ENCODE measurements around the gene CRISPLD2.

CRISPLD2 gene

GRCh38 chr16:84838383-84838948 is 18.7 kb downstream of the CRISPLD2 start:
- Histone ChIP-seq H3K4me3 (ENCODE audit: insufficient read depth, low read depth, low read length) (no peak overlapping the region), H3K27ac (ENCODE audit: insufficient read depth, low read depth, low read length, poor library complexity, severe bottlenecking) (no peak overlapping the region), H3K9me3 (ENCODE audit: control insufficient read depth, low read length) (no peaks in the 10 kb centered on the region), H3K4me1 (ENCODE audit: control insufficient read depth, insufficient read depth, low read length) (peaks cover 18% of the 10 kb centered on the region), H3K36me3 (ENCODE audit: control insufficient read depth, insufficient read depth, low read length) (no peaks in the 10 kb centered on the region), H3K27me3 (ENCODE audit: control insufficient read depth, insufficient read depth, low read length, poor library complexity, severe bottlenecking) (peaks cover 28% of the 10 kb centered on the region)
- 89% methylated on average over 19 of the region's 19 CpGs for WGBS, 2 experiments

GRCh38 chr16:84839054-84839453 is 19.3 kb downstream of the CRISPLD2 start:
- H3K27me3 ChIP-seq (ENCODE audit: control insufficient read depth, insufficient read depth, low read length, poor library complexity, severe bottlenecking): peaks cover 34% of the 10 kb centered on the region
- no peak overlapping the region for H3K4me3 ChIP-seq (ENCODE audit: insufficient read depth, low read depth, low read length)
- 88 to 91% methylated on average over 7 of the region's 7 CpGs for WGBS, 2 experiments
- H3K9me3 ChIP-seq (ENCODE audit: control insufficient read depth, low read length): no peaks in the 10 kb centered on the region
- H3K27ac ChIP-seq (ENCODE audit: insufficient read depth, low read depth, low read length, poor library complexity, severe bottlenecking): no peak overlapping the region
- peaks cover 24% of the 10 kb centered on the region for H3K4me1 ChIP-seq (ENCODE audit: control insufficient read depth, insufficient read depth, low read length)
- H3K36me3 ChIP-seq (ENCODE audit: control insufficient read depth, insufficient read depth, low read length): no peaks in the 10 kb centered on the region

GRCh38 chr16:84839956-84840355 is 20.2 kb downstream of the CRISPLD2 start:
- Histone ChIP-seq H3K27ac (ENCODE audit: insufficient read depth, low read depth, low read length, poor library complexity, severe bottlenecking) (no peak overlapping the region), H3K4me3 (ENCODE audit: insufficient read depth, low read depth, low read length) (no peak overlapping the region), H3K27me3 (ENCODE audit: control insufficient read depth, insufficient read depth, low read length, poor library complexity, severe bottlenecking) (peaks cover 34% of the 10 kb centered on the region), H3K9me3 (ENCODE audit: control insufficient read depth, low read length) (no peaks in the 10 kb centered on the region), H3K36me3 (ENCODE audit: control insufficient read depth, insufficient read depth, low read length) (no peaks in the 10 kb centered on the region), H3K4me1 (ENCODE audit: control insufficient read depth, insufficient read depth, low read length) (peaks cover 33% of the 10 kb centered on the region)
- WGBS, 2 experiments: 66 to 74% methylated on average over 7 of the region's 7 CpGs

- no peak overlapping the region for H3K4me3 ChIP-seq (ENCODE audit: insufficient read depth, low read depth, low read length)
- peaks cover 33% of the 10 kb centered on the region for H3K4me1 ChIP-seq (ENCODE audit: control insufficient read depth, insufficient read depth, low read length)
- 89% methylated on average over 19 to 22 of the region's 22 CpGs for WGBS, 2 experiments
- H3K27ac ChIP-seq (ENCODE audit: insufficient read depth, low read depth, low read length, poor library complexity, severe bottlenecking): no peak overlapping the region
- peaks cover 34% of the 10 kb centered on the region for H3K27me3 ChIP-seq (ENCODE audit: control insufficient read depth, insufficient read depth, low read length, poor library complexity, severe bottlenecking)
- no peaks in the 10 kb centered on the region for H3K9me3 ChIP-seq (ENCODE audit: control insufficient read depth, low read length)
- H3K36me3 ChIP-seq (ENCODE audit: control insufficient read depth, insufficient read depth, low read length): no peaks in the 10 kb centered on the region
These were observed 21.2 kb downstream of the CRISPLD2 start for GRCh38 chr16:84840687-84841627.

- peaks cover 32% of the 10 kb centered on the region for H3K4me1 ChIP-seq (ENCODE audit: control insufficient read depth, insufficient read depth, low read length)
These were observed 22.1 kb downstream of the CRISPLD2 start for GRCh38 chr16:84841787-84842300.

GRCh38 chr16:84842516-84843148 is 22.8 kb downstream of the CRISPLD2 start:
- Histone ChIP-seq H3K9me3 (ENCODE audit: control insufficient read depth, low read length) (no peaks in the 10 kb centered on the region), H3K36me3 (ENCODE audit: control insufficient read depth, insufficient read depth, low read length) (no peaks in the 10 kb centered on the region), H3K27ac (ENCODE audit: insufficient read depth, low read depth, low read length, poor library complexity, severe bottlenecking) (no peak overlapping the region), H3K27me3 (ENCODE audit: control insufficient read depth, insufficient read depth, low read length, poor library complexity, severe bottlenecking) (peaks cover 39% of the 10 kb centered on the region), H3K4me3 (ENCODE audit: insufficient read depth, low read depth, low read length) (no peak overlapping the region), H3K4me1 (ENCODE audit: control insufficient read depth, insufficient read depth, low read length) (peaks cover 35% of the 10 kb centered on the region)
- 49 to 51% methylated on average over 18 of the region's 18 CpGs for WGBS, 2 experiments

More at GRCh38 chr16:84841787-84842300, 22.1 kb downstream of the CRISPLD2 start:
- Histone ChIP-seq H3K9me3 (ENCODE audit: control insufficient read depth, low read length) (no peaks in the 10 kb centered on the region), H3K27ac (ENCODE audit: insufficient read depth, low read depth, low read length, poor library complexity, severe bottlenecking) (no peak overlapping the region), H3K27me3 (ENCODE audit: control insufficient read depth, insufficient read depth, low read length, poor library complexity, severe bottlenecking) (peaks cover 38% of the 10 kb centered on the region), H3K4me3 (ENCODE audit: insufficient read depth, low read depth, low read length) (no peak overlapping the region), H3K36me3 (ENCODE audit: control insufficient read depth, insufficient read depth, low read length) (no peaks in the 10 kb centered on the region)
- 10 to 14% methylated on average over 18 of the region's 18 CpGs for WGBS, 2 experiments

GRCh38 chr16:84843149-84844048 is 23.6 kb downstream of the CRISPLD2 start:
- Histone ChIP-seq H3K27ac (ENCODE audit: insufficient read depth, low read depth, low read length, poor library complexity, severe bottlenecking) (no peak overlapping the region), H3K9me3 (ENCODE audit: control insufficient read depth, low read length) (no peaks in the 10 kb centered on the region), H3K4me1 (ENCODE audit: control insufficient read depth, insufficient read depth, low read length) (peaks cover 43% of the 10 kb centered on the region), H3K4me3 (ENCODE audit: insufficient read depth, low read depth, low read length) (no peak overlapping the region), H3K27me3 (ENCODE audit: control insufficient read depth, insufficient read depth, low read length, poor library complexity, severe bottlenecking) (peaks cover 42% of the 10 kb centered on the region), H3K36me3 (ENCODE audit: control insufficient read depth, insufficient read depth, low read length) (no peaks in the 10 kb centered on the region)
- WGBS, 2 experiments: 65 to 69% methylated on average over 13 of the region's 13 CpGs

- no peak overlapping the region for H3K27ac ChIP-seq (ENCODE audit: insufficient read depth, low read depth, low read length, poor library complexity, severe bottlenecking)
- H3K4me1 ChIP-seq (ENCODE audit: control insufficient read depth, insufficient read depth, low read length): peaks cover 44% of the 10 kb centered on the region
- no peaks in the 10 kb centered on the region for H3K9me3 ChIP-seq (ENCODE audit: control insufficient read depth, low read length)
- H3K27me3 ChIP-seq (ENCODE audit: control insufficient read depth, insufficient read depth, low read length, poor library complexity, severe bottlenecking): peaks cover 48% of the 10 kb centered on the region
- H3K36me3 ChIP-seq (ENCODE audit: control insufficient read depth, insufficient read depth, low read length): no peaks in the 10 kb centered on the region
- WGBS, 2 experiments: 58 to 70% methylated on average over 5 of the region's 5 CpGs
- no peak overlapping the region for H3K4me3 ChIP-seq (ENCODE audit: insufficient read depth, low read depth, low read length)
These were observed 24.2 kb downstream of the CRISPLD2 start for GRCh38 chr16:84844049-84844350.

GRCh38 chr16:84844559-84845495 is 25.0 kb downstream of the CRISPLD2 start:
- Histone ChIP-seq H3K36me3 (ENCODE audit: control insufficient read depth, insufficient read depth, low read length) (no peaks in the 10 kb centered on the region), H3K27me3 (ENCODE audit: control insufficient read depth, insufficient read depth, low read length, poor library complexity, severe bottlenecking) (peaks cover 52% of the 10 kb centered on the region), H3K9me3 (ENCODE audit: control insufficient read depth, low read length) (no peaks in the 10 kb centered on the region), H3K4me1 (ENCODE audit: control insufficient read depth, insufficient read depth, low read length) (peaks cover 44% of the 10 kb centered on the region), H3K27ac (ENCODE audit: insufficient read depth, low read depth, low read length, poor library complexity, severe bottlenecking) (peak overlapping the region; percentile 26), H3K4me3 (ENCODE audit: insufficient read depth, low read depth, low read length) (no peak overlapping the region)
- WGBS, 2 experiments: 45 to 46% methylated on average over 26 of the region's 26 CpGs
